ENCODE data around the gene CHRNA9.

DNA sequence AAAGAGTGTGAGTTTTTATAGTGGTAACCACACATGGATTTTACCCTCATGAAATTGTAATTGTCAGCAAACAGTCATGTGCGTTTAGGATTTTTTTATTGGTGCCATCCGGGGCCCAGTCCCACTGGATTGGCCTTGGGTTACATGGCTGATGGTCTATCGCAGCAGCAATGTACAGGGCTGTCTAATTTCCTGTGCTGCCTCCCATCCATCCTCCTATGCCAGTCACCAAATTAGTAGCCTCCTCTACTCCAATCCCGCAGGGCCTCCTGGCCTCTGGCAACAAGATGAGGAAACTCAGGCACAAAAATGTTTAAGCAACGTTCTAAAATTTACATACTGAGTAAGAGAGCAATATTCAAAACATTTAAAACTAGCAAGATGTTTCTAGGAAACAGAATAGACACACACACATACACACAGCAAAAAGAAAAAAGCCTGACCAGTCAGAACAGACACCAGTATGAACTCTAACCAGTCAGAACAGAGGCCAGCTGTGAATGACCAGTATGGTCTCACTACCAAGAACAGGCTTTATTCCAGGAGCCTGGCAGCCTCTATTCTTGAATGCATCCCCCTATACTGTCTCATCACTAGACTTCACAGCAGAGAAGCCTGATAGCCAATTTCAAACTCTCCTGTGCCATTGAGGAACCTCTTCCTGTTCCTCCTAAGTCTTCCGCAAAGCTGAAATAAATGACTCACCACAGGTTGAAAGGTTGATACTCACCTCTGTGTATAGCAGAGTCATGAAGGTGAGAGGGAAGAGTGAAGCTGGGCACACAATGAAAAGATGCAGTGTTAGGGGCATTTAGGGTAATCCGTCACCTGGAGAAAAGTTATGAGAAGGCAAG is 42.6 kb downstream of the CHRNA9 start:
- TF ChIP-seq FOXA1 (IDR thresholded peaks at IDR 0.05): no peak
- no peak for TF ChIP-seq TARDBP (IDR thresholded peaks at IDR 0.05)
- TF ChIP-seq HDGF (IDR thresholded peaks at IDR 0.05; ENCODE audit: borderline replicate concordance): no peak
- no peak for TF ChIP-seq FOXM1 (IDR thresholded peaks at IDR 0.05; ENCODE audit: borderline replicate concordance)
- TF ChIP-seq FOXK2 (IDR thresholded peaks at IDR 0.05): no peak
- no peak for TF ChIP-seq SUZ12 (IDR thresholded peaks at IDR 0.05)
- no peak for TF ChIP-seq SP1 (IDR thresholded peaks at IDR 0.05)
- no peak for TF ChIP-seq ZNF384 (IDR thresholded peaks at IDR 0.05)
- no peak for TF ChIP-seq ELF4 (IDR thresholded peaks at IDR 0.05)
